ENCODE measurements around the gene CDH4. TPM values are rescaled to one million over a fixed set of nuclear protein-coding genes. Genes with fewer than 3 reads are reported as not detected.
"Not testable (repeated sequence)": the region's sequence is repeated elsewhere in the genome, so short reads cannot be mapped to it uniquely, and the experiment has no call there.

The CDH4 gene
- total and polyA plus RNA-seq, 9 donors, result 0.12 to 4.4 (median 0.36) TPM

GRCh38 chr20:61968932-61969331 is 716.9 kb downstream of the CDH4 start:
- DNase-seq, result no peak
- intact Hi-C loops (cut with DNase I), result no loop called here
- TF ChIP-seq POLR2A (IDR thresholded peaks at IDR 0.05), result no peak
- no peak for TF ChIP-seq EP300 (IDR thresholded peaks at IDR 0.05)
- TF ChIP-seq CTCF (IDR thresholded peaks at IDR 0.05), result no peak

GRCh38 chr20:61969806-61970205 is 717.7 kb downstream of the CDH4 start:
- intact Hi-C loops (cut with DNase I), result no loop called here
- TF ChIP-seq EP300 (IDR thresholded peaks at IDR 0.05), result no peak
- no peak for TF ChIP-seq CTCF (IDR thresholded peaks at IDR 0.05)
- no peak for TF ChIP-seq POLR2A (IDR thresholded peaks at IDR 0.05)
- Histone ChIP-seq H3K27ac (no peak overlapping the region), H3K9me3 (no peaks in the 10 kb centered on the region), H3K4me1 (ENCODE audit: insufficient read depth) (peaks cover 4% of the 10 kb centered on the region), H3K27me3 (no peaks in the 10 kb centered on the region), H3K4me3 (no peak overlapping the region), H3K36me3 (no peaks in the 10 kb centered on the region)
- 88 to 92% (median 92%) methylated on average over 16 to 27 of the region's 27 CpGs for WGBS, 3 donors
- DNase-seq, result no peak

More at GRCh38 chr20:61968932-61969331, 716.9 kb downstream of the CDH4 start:
- 85 to 90% (median 85%) methylated on average over 11 of the region's 11 CpGs for WGBS, 3 donors
- Histone ChIP-seq H3K9me3 (no peaks in the 10 kb centered on the region), H3K27ac (no peak overlapping the region), H3K4me3 (no peak overlapping the region), H3K27me3 (no peaks in the 10 kb centered on the region), H3K36me3 (no peaks in the 10 kb centered on the region), H3K4me1 (ENCODE audit: insufficient read depth) (peaks cover 6% of the 10 kb centered on the region)

GRCh38 chr20:61970357-61970756 is 718.3 kb downstream of the CDH4 start:
- DNase-seq, result no peak
- no peak overlapping the region for H3K4me3 ChIP-seq
- intact Hi-C loops (cut with DNase I), result no loop called here
- no peaks in the 10 kb centered on the region for H3K9me3 ChIP-seq
- no peak overlapping the region for H3K27ac ChIP-seq
- WGBS, 3 donors, result 95 to 97% (median 96%) methylated on average over 14 of the region's 14 CpGs
- peaks cover under 1% of the 10 kb centered on the region for H3K4me1 ChIP-seq (ENCODE audit: insufficient read depth)
- no peaks in the 10 kb centered on the region for H3K27me3 ChIP-seq
- no peaks in the 10 kb centered on the region for H3K36me3 ChIP-seq
- TF ChIP-seq EP300 (IDR thresholded peaks at IDR 0.05) (no peak), CTCF (IDR thresholded peaks at IDR 0.05) (no peak), POLR2A (IDR thresholded peaks at IDR 0.05) (no peak)

- intact Hi-C loops (cut with DNase I); H3K9me3 ChIP-seq; H3K4me1 ChIP-seq (ENCODE audit: insufficient read depth); H3K36me3 ChIP-seq; DNase-seq; H3K27ac ChIP-seq; H3K4me3 ChIP-seq; H3K27me3 ChIP-seq: not testable (repeated sequence)
- WGBS, 3 donors, result 97 to 98% (median 97%) methylated on average over 12 to 13 of the region's 13 CpGs
These were observed 719.5 kb downstream of the CDH4 start for GRCh38 chr20:61971595-61971994.

- no peak for DNase-seq
- 91 to 93% (median 92%) methylated on average over 27 of the region's 27 CpGs for WGBS, 3 donors
- Histone ChIP-seq H3K36me3 (no peaks in the 10 kb centered on the region), H3K27ac (no peak overlapping the region), H3K4me1 (ENCODE audit: insufficient read depth) (no peaks in the 10 kb centered on the region), H3K4me3 (no peak overlapping the region), H3K27me3 (no peaks in the 10 kb centered on the region), H3K9me3 (no peaks in the 10 kb centered on the region)
- intact Hi-C loops (cut with DNase I), result no loop called here
- TF ChIP-seq POLR2A (IDR thresholded peaks at IDR 0.05) (no peak), CTCF (IDR thresholded peaks at IDR 0.05) (no peak), EP300 (IDR thresholded peaks at IDR 0.05) (no peak)
These were observed 720.8 kb downstream of the CDH4 start for GRCh38 chr20:61972636-61973508.

Measured in ovary (tissue), 9 donors.